Dermis microvascular lymphatic vessel endothelial cell (primary cell): ENCODE results near the gene GREM1. TPM values are rescaled to one million over a fixed set of nuclear protein-coding genes. Genes with fewer than 3 reads are reported as not detected.

Experiments
- DNase-seq, 2 donors: peaks; one replicate each; pipeline versions ENCODE4 v3.0.0 to v3.0.0-alpha.2; 2010; ENCODE audit warnings: low read depth in 2 of 2
- total RNA-seq: library from RNA; depleted of rRNA; stranded (reverse); fragments of >200 nt; gene quantifications from 2 replicates; pipeline ENCODE4 v1.2.1, GENCODE V29; 2014

GREM1 gene
- total RNA-seq, 1 donor from 2014 or later: under 0.01 TPM

DNA sequence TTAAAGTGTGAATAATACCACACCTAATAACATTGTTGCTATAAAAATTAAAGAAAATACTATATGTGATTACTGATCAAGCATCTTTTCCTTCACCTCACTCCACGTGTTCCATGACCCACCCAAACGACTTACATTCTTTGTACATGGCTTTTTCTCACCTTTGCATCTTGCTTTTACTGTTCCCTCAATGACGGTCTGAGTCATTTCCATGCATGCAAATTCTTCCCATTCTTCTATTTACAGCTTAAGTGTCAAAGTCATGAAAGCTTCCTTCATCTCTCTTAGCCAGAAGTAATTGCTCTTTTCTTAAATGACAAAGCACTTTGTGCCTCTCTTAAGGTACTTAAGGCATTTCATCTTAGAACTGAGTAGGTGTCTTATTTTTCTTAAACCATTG is 64.0 kb downstream of the GREM1 start:
- peak in 1 of 2 donors; percentile 62 for DNase-seq

DNA sequence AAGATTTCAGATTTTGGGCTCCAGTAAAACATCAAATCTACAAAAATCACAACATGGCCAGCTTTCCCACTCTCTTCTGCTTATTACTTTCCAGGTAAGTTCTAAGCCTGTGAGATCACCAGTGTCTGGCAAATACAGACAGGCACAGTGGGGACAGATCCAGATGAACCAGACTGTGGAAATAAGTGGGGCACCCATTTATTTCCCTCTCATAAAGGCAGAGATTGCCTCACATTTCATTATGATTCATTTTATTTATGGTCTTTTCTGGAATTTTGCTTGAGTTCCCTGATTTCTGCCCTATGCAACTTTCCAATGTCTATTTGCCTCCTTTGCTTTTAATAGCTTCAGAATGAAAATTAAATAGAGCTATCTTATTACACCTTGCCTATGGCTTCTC is 66.8 kb downstream of the GREM1 start:
- DNase-seq: no peak

DNA sequence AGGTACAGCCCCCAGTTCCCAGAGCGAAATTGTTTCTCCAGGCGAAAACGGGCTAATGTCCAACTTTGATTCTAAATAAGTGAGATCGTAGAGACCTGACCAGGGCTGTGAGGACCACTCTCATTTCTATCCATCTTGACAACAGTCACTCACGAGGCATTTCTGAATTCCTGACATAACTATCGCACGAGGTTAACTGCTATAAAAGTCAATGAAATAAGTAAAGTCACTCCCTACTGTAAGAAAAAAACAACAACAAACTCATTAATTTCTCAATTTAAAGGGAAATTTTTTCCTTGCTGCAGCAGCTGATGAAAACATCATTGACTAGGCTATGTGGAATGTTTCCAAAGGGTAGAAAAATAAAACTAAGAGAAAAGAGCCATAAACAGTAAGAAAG is 69.1 kb downstream of the GREM1 start:
- DNase-seq: no peak

DNA sequence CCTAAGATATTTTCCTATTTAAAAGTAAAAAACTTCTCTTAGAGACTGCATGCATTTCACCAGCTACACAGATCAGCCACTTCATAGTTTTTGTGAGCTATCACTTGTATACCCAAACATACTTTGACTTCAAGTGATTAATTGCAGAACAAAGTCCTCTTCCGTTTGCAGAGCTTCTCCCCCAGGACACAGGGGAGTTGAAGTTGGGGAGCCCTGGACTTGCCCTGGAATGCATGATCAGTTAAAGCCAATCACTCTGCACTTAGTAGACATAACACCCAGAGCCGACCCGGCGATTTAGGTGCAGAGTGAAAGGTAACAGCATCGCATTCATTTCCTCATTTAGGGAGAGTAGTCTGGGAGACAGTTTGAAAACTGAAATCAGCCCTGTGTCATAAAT is 70.1 kb downstream of the GREM1 start:
- DNase-seq: no peak

DNA sequence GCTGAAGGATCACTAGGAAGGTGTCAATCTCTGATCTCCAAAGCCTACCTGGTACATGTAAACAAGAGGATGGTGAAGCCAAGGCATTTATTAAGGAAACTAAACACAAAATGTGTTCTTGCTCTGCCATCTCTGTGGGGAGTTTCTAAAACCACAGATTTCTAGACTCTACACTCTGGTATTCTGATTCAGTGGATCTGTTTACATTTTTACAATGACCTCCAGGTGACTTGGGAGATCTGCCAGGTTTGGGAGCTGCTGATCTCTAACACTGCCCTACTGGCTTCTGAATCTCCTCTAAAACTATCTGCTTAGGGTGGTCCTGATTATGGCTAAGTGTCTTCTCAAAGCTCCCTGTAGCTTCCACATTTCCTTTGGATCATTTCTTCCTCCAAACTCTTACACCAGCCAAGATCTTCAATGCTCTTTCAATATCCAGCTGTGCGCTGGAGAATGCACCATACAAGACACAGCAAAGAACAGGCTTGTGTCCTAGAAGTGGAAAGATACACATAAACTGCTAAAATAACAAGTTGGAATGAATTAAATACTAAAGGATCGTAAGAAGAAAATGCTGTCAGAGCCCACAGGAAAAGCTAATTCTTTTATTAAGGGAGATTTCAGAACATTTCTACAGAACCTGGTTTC is 72.7 kb downstream of the GREM1 start:
- no peak for DNase-seq

DNA sequence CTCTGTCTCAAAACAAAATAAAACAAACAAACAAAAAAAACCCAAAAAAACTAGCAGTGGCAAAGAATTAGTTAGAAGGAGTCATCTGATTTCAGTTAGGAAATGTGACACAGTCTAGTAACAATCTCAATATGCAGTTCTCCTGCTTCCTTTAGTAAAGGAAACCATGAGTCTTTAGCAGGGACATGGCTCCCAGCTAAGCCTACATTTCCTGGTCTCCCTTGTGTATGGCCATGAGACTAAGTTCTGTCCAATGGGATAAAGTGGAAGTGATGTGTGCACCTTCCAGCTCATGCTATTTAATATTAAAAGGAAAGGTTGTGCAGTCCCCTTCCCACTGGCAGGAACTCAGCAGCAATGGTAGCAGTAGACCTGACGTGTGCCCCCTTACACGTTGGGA is 74.6 kb downstream of the GREM1 start:
- peak in 1 of 2 donors; percentile 15 for DNase-seq

Other genes with a start within 250 kb of the GREM1 start
- gene GOLGA8N, start 124.5 kb upstream of the GREM1 start, total RNA-seq: 0.39 and 1.0 TPM in 2 replicates
- gene ARHGAP11A, start 102.5 kb upstream of the GREM1 start, total RNA-seq: 5.7 and 13.4 TPM in 2 replicates
- 0.39 and 0.51 TPM in 2 replicates for gene SCG5, start 76.3 kb upstream of the GREM1 start, total RNA-seq